ENCODE data around the gene RFX4.

Gene RFX4

GRCh38 chr12:106648736-106649135 lies 65.9 kb downstream of the RFX4 start:
- Mint-ChIP-seq H3K9me3 (no peaks in the 10 kb centered on the region), H3K4me1 (no peaks in the 10 kb centered on the region), H3K36me3 (no peaks in the 10 kb centered on the region), H3K27ac (no peak overlapping the region), H3K4me3 (no peak overlapping the region), H3K27me3 (peaks cover 11% of the 10 kb centered on the region)
- no peak for ATAC-seq

- Mint-ChIP-seq H3K4me3 (no peak overlapping the region), H3K27me3 (peaks cover 18% of the 10 kb centered on the region), H3K4me1 (no peaks in the 10 kb centered on the region), H3K36me3 (no peaks in the 10 kb centered on the region), H3K9me3 (no peaks in the 10 kb centered on the region), H3K27ac (no peak overlapping the region)
- ATAC-seq: no peak
Observed at GRCh38 chr12:106651552-106651951, 68.7 kb downstream of the RFX4 start.

DNA sequence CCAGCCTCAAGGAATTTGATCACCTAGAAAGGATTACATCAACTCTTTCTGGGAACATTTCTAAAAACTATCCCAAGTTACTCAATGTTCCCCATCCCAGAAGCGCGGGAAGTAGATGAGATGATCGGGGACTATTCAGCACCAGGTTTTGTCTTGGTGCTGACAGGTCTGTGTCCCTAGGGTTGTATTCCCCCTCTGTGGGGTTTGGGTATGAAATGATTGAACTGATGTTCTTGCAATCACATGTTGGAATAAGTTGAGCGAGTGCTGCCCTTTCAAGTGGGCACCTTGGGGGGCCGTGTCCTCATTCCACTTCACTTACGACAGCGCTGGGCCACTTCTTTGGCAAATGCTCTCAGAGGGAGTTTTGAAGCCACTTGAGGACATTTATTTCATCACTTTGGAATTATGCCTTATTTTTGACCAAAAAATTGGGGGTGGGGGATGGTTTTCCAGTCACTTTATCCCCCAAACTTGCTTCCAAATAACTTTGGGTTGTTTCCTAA lies 69.8 kb downstream of the RFX4 start:
- H3K27ac Mint-ChIP-seq: no peak overlapping the region
- no peaks in the 10 kb centered on the region for H3K9me3 Mint-ChIP-seq
- H3K36me3 Mint-ChIP-seq: no peaks in the 10 kb centered on the region
- no peak for ATAC-seq
- H3K4me3 Mint-ChIP-seq: no peak overlapping the region
- no peaks in the 10 kb centered on the region for H3K4me1 Mint-ChIP-seq
- peaks cover 22% of the 10 kb centered on the region for H3K27me3 Mint-ChIP-seq

DNA sequence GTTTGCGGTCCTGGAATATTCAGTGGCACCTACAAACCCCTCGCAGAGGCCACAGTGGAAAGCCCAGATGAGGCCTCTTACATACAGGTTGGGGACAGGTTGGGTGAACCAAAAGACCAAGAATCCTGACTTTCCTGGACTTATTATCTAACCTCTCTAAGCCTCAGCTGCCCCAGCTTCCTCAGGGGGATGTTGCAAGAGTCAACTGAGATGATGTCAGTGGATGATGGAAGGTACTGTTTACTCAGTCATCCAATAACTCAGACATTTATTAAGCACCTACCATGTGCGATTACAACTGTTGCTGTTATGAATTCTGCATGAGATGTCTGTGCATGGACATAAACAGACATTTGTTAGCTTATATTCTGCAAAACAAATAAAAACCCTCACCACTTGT lies 72.8 kb downstream of the RFX4 start:
- Mint-ChIP-seq H3K4me1 (peaks cover 5% of the 10 kb centered on the region), H3K4me3 (no peak overlapping the region), H3K27me3 (peaks cover 13% of the 10 kb centered on the region), H3K27ac (no peak overlapping the region), H3K9me3 (no peaks in the 10 kb centered on the region), H3K36me3 (no peaks in the 10 kb centered on the region)
- ATAC-seq: no peak

GRCh38 chr12:106657488-106657887 lies 74.7 kb downstream of the RFX4 start:
- Mint-ChIP-seq H3K36me3 (no peaks in the 10 kb centered on the region), H3K27me3 (peaks cover 17% of the 10 kb centered on the region), H3K4me1 (peaks cover 5% of the 10 kb centered on the region), H3K27ac (no peak overlapping the region), H3K9me3 (peaks cover 7% of the 10 kb centered on the region), H3K4me3 (no peak overlapping the region)
- ATAC-seq: no peak

- no peaks in the 10 kb centered on the region for H3K36me3 Mint-ChIP-seq
- ATAC-seq: no peak
- H3K27ac Mint-ChIP-seq: no peak overlapping the region
- peaks cover 21% of the 10 kb centered on the region for H3K9me3 Mint-ChIP-seq
- H3K4me3 Mint-ChIP-seq: no peak overlapping the region
- H3K27me3 Mint-ChIP-seq: peaks cover 30% of the 10 kb centered on the region
- H3K4me1 Mint-ChIP-seq: peaks cover 5% of the 10 kb centered on the region
Observed at GRCh38 chr12:106663385-106663784, 80.6 kb downstream of the RFX4 start.

- H3K27me3 Mint-ChIP-seq: peaks cover 55% of the 10 kb centered on the region
- ATAC-seq: no peak
- peaks cover 12% of the 10 kb centered on the region for H3K4me1 Mint-ChIP-seq
- H3K27ac Mint-ChIP-seq: no peak overlapping the region
- H3K9me3 Mint-ChIP-seq: peaks cover 10% of the 10 kb centered on the region
- H3K4me3 Mint-ChIP-seq: no peak overlapping the region
- no peaks in the 10 kb centered on the region for H3K36me3 Mint-ChIP-seq
Observed at GRCh38 chr12:106669216-106669615, 86.4 kb downstream of the RFX4 start.

GRCh38 chr12:106670131-106670530 lies 87.3 kb downstream of the RFX4 start:
- H3K4me3 Mint-ChIP-seq: no peak overlapping the region
- peaks cover 12% of the 10 kb centered on the region for H3K4me1 Mint-ChIP-seq
- H3K27ac Mint-ChIP-seq: no peak overlapping the region
- H3K36me3 Mint-ChIP-seq: no peaks in the 10 kb centered on the region
- H3K27me3 Mint-ChIP-seq: peaks cover 65% of the 10 kb centered on the region
- peaks cover 4% of the 10 kb centered on the region for H3K9me3 Mint-ChIP-seq
- ATAC-seq: no peak

DNA sequence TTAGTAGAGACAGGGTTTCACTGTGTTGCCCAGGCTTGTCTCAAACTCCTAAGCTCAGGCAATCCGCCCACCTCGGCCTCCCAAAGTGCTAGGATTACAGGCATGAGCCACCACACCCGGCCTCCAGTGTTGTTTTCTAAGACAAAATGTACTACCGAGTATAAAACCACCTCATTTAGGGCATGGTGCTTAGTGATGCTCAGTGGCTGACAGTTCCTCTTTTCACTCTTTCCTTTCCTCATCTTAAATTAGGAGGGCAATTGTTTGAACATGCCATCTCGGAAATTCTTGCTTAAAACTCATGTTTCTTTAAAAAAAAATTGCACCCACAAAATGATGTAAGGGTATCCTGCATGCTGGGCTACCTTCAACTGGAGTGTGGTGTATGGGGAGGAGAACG lies 89.0 kb downstream of the RFX4 start:
- peaks cover 12% of the 10 kb centered on the region for H3K4me1 Mint-ChIP-seq
- H3K4me3 Mint-ChIP-seq: no peak overlapping the region
- H3K27me3 Mint-ChIP-seq: peaks cover 71% of the 10 kb centered on the region
- peak overlapping the region; percentile 18 for H3K27ac Mint-ChIP-seq
- no peaks in the 10 kb centered on the region for H3K36me3 Mint-ChIP-seq
- ATAC-seq: no peak
- H3K9me3 Mint-ChIP-seq: no peaks in the 10 kb centered on the region

- ATAC-seq: no peak
Observed at GRCh38 chr12:106672314-106673025, 89.7 kb downstream of the RFX4 start.

GRCh38 chr12:106673141-106673540 lies 90.3 kb downstream of the RFX4 start:
- no peak overlapping the region for H3K27ac Mint-ChIP-seq
- H3K36me3 Mint-ChIP-seq: no peaks in the 10 kb centered on the region
- peaks cover 69% of the 10 kb centered on the region for H3K27me3 Mint-ChIP-seq
- no peak for ATAC-seq
- peaks cover 12% of the 10 kb centered on the region for H3K4me1 Mint-ChIP-seq
- no peaks in the 10 kb centered on the region for H3K9me3 Mint-ChIP-seq
- H3K4me3 Mint-ChIP-seq: no peak overlapping the region

More at GRCh38 chr12:106672314-106673025, 89.7 kb downstream of the RFX4 start:
- Mint-ChIP-seq H3K4me1 (peaks cover 12% of the 10 kb centered on the region), H3K27me3 (peaks cover 73% of the 10 kb centered on the region), H3K9me3 (no peaks in the 10 kb centered on the region), H3K36me3 (no peaks in the 10 kb centered on the region), H3K27ac (peak overlapping the region; percentile 18), H3K4me3 (no peak overlapping the region)

GRCh38 chr12:106675651-106676435 lies 93.0 kb downstream of the RFX4 start:
- H3K36me3 Mint-ChIP-seq: no peaks in the 10 kb centered on the region
- peaks cover 58% of the 10 kb centered on the region for H3K27me3 Mint-ChIP-seq
- ATAC-seq: no peak
- peaks cover 12% of the 10 kb centered on the region for H3K4me1 Mint-ChIP-seq
- no peaks in the 10 kb centered on the region for H3K9me3 Mint-ChIP-seq
- H3K4me3 Mint-ChIP-seq: no peak overlapping the region
- H3K27ac Mint-ChIP-seq: no peak overlapping the region

DNA sequence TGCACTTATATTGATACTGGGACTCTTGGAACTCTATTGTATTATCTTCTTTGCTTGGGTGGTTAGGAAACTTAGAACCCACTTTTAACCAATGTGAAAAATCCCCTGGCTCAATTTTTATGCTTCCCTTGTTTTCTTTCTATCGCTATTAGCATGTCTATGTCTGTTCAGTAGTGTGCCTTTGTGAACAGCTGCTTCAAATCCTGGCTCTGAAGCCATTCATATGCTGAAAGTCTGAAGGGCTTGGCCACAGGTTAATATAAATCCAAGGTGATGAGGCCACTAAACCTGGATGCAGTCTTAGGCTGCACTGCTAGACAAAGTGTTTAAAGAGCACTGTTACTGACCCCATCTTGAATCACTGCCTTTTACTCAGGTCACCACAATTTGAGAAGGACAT lies 96.8 kb downstream of the RFX4 start:
- H3K36me3 Mint-ChIP-seq: no peaks in the 10 kb centered on the region
- no peaks in the 10 kb centered on the region for H3K4me1 Mint-ChIP-seq
- peaks cover 31% of the 10 kb centered on the region for H3K27me3 Mint-ChIP-seq
- no peaks in the 10 kb centered on the region for H3K9me3 Mint-ChIP-seq
- ATAC-seq: no peak
- H3K27ac Mint-ChIP-seq: no peak overlapping the region
- no peak overlapping the region for H3K4me3 Mint-ChIP-seq

DNA sequence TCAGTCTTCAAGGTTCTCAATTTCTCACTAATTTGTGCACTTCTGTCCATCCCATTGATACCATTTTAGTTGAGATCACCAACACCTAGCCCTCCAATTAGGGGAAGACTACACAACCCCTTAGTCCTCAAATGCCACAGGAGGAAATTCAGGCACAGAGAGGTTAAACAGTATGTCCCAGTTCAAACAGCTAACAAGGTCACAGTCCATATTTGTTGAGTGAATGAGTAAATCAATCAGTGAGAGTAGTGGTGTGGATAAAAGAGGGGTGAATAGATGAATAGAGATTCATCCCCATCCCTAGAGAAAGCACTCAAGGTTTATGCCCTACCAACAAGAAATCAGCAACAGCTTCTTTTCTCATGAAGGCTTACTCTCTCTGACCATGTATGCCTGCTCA lies 97.5 kb downstream of the RFX4 start:
- ATAC-seq: no peak
- Mint-ChIP-seq H3K9me3 (no peaks in the 10 kb centered on the region), H3K4me1 (no peaks in the 10 kb centered on the region), H3K27me3 (peaks cover 24% of the 10 kb centered on the region), H3K4me3 (no peak overlapping the region), H3K27ac (no peak overlapping the region), H3K36me3 (no peaks in the 10 kb centered on the region)

DNA sequence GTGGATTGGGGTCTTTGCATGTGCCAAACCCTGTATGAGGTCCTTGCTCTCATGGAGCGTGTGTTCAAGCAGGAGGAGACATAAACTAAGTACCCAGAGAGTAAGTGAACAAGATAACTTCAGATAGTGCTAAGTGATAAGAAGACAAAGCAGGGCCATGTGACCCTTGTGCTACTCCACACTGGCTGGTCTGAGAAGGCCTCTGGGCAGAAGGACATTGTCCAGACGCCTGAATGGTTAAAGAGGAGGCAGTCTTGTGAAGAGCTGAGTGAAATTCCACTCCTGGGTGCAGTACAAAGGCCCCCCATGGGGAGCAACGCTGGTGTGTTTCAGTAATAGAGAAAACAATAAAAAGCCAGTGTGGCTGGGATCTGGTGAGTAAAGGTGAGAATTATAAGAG lies 98.4 kb downstream of the RFX4 start:
- Mint-ChIP-seq H3K27ac (no peak overlapping the region), H3K4me3 (no peak overlapping the region), H3K9me3 (no peaks in the 10 kb centered on the region), H3K36me3 (no peaks in the 10 kb centered on the region), H3K4me1 (no peaks in the 10 kb centered on the region), H3K27me3 (peaks cover 15% of the 10 kb centered on the region)
- ATAC-seq: no peak
